CD4-positive, CD25-positive, alpha-beta regulatory T cell (primary cell): ENCODE results near the gene FAM72B. TPM values are rescaled to one million over a fixed set of nuclear protein-coding genes. Genes with fewer than 3 reads are reported as not detected.
"Not testable (repeated sequence)": the region's sequence is repeated elsewhere in the genome, so short reads cannot be mapped to it uniquely, and the experiment has no call there.

Source experiments
- ATAC-seq, 2 donors: fragments of 150-1000 bp; cut with Tn5 transposase; one replicate each; pipeline ENCODE4 v1.10.0; 2021; ENCODE audit warnings: low read depth in 2 of 2, moderate number of reproducible peaks in 2 of 2, moderate library complexity in 1 of 2
- DNase-seq, 3 donors: peaks; one replicate each; pipeline versions ENCODE4 v3.0.0 to v3.0.0-alpha.2; 2012 to 2022; ENCODE audit warnings: mixed read lengths in 1 of 3
- H3K27ac ChIP-seq: one replicate; pipeline ENCODE4 v1.7.0; 2013; ENCODE audit warnings: mild to moderate bottlenecking, low read length; ENCODE audit not compliant: insufficient read depth, poor library complexity, severe bottlenecking
- H3K27me3 ChIP-seq: one replicate; pipeline ENCODE4 v1.7.0; 2013; ENCODE audit warnings: low read length; ENCODE audit not compliant: control insufficient read depth, insufficient read depth
- H3K36me3 ChIP-seq: one replicate; pipeline ENCODE4 v1.7.0; 2013; ENCODE audit warnings: mild to moderate bottlenecking, low read length, moderate library complexity; ENCODE audit not compliant: control insufficient read depth, insufficient read depth
- H3K4me1 ChIP-seq: 2 replicates; pipeline ENCODE4 v1.7.0; 2013; ENCODE audit warnings: mild to moderate bottlenecking, low read length; ENCODE audit not compliant: insufficient read depth, control insufficient read depth, poor library complexity, severe bottlenecking
- H3K4me3 ChIP-seq: one replicate; pipeline ENCODE4 v1.7.0; 2013; ENCODE audit warnings: low read depth, mild to moderate bottlenecking, low read length, moderate library complexity
- H3K9me3 ChIP-seq, 2 experiments: 1 replicate in 1 of 2; 2 replicates in 1 of 2; pipeline ENCODE4 v1.7.0; 2013; ENCODE audit warnings: low read length in 2 of 2, mild to moderate bottlenecking in 1 of 2, moderate library complexity in 1 of 2; ENCODE audit not compliant: control insufficient read depth in 2 of 2
- H3K27ac Mint-ChIP-seq, 3 donors: one replicate each; pipeline ENCODE4 v1.8.0; 2020 to 2022; ENCODE audit warnings: mild to moderate bottlenecking in 3 of 3, mixed read lengths in 3 of 3, moderate library complexity in 2 of 3
- H3K27me3 Mint-ChIP-seq: one replicate; pipeline ENCODE4 v1.8.0; 2022; ENCODE audit warnings: mild to moderate bottlenecking, mixed read lengths
- H3K36me3 Mint-ChIP-seq: one replicate; pipeline ENCODE4 v1.8.0; 2020; ENCODE audit warnings: mixed read lengths
- H3K4me1 Mint-ChIP-seq, 4 donors: one replicate each; pipeline ENCODE4 v1.8.0; 2020 to 2022; ENCODE audit warnings: mixed read lengths in 4 of 4, mild to moderate bottlenecking in 1 of 4
- H3K4me3 Mint-ChIP-seq, 4 donors: one replicate each; pipeline ENCODE4 v1.8.0; 2020 to 2022; ENCODE audit warnings: mild to moderate bottlenecking in 4 of 4, mixed read lengths in 4 of 4, moderate library complexity in 3 of 4
- H3K9me3 Mint-ChIP-seq, 7 donors: one replicate each; pipeline ENCODE4 v1.8.0; 2020 to 2022; ENCODE audit warnings: mixed read lengths in 7 of 7, mild to moderate bottlenecking in 3 of 7, moderate library complexity in 2 of 7
- polyA plus RNA-seq, 4 donors: library from polyadenylated mRNA; unstranded; fragments of 300-500 nt; fragmentation: Illumina TruSeq; gene quantifications; one replicate each; pipeline ENCODE4 v1.2.3, GENCODE V29; 2021
- total RNA-seq: library from RNA; stranded (reverse); gene quantifications from one replicate; pipeline ENCODE4 v1.2.3, GENCODE V29; 2022

FAM72B gene
- total and polyA plus RNA-seq, 5 donors from 2014 or later: 0.53 to 1.9 (median 1.1) TPM

DNA sequence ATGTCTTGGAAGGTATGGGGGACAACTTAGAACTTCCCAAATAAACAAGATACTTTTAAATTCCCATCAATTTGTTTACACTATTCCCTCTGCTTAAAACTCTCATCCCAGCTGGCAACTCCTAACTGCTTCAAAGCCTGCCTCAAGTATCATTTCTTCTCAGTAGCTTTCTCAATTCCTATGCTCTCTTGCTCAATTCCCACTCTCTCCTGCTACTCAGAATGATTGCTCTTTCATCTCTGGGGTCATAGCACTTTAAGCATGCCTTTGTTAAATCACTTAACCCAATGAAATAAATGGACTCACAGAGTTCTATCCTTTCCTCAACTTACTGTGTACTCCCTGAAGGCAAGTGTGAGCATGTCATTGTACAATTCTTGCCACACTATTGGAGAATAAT, 18.8 kb downstream of the FAM72B start:
- not testable (repeated sequence) for DNase-seq, H3K27me3 ChIP-seq, H3K9me3 Mint-ChIP-seq, H3K4me1 ChIP-seq, H3K36me3 ChIP-seq, H3K9me3 ChIP-seq, H3K4me3 Mint-ChIP-seq, H3K27ac Mint-ChIP-seq, ATAC-seq, H3K27me3 Mint-ChIP-seq, H3K4me3 ChIP-seq, H3K36me3 Mint-ChIP-seq, H3K27ac ChIP-seq, H3K4me1 Mint-ChIP-seq

DNA sequence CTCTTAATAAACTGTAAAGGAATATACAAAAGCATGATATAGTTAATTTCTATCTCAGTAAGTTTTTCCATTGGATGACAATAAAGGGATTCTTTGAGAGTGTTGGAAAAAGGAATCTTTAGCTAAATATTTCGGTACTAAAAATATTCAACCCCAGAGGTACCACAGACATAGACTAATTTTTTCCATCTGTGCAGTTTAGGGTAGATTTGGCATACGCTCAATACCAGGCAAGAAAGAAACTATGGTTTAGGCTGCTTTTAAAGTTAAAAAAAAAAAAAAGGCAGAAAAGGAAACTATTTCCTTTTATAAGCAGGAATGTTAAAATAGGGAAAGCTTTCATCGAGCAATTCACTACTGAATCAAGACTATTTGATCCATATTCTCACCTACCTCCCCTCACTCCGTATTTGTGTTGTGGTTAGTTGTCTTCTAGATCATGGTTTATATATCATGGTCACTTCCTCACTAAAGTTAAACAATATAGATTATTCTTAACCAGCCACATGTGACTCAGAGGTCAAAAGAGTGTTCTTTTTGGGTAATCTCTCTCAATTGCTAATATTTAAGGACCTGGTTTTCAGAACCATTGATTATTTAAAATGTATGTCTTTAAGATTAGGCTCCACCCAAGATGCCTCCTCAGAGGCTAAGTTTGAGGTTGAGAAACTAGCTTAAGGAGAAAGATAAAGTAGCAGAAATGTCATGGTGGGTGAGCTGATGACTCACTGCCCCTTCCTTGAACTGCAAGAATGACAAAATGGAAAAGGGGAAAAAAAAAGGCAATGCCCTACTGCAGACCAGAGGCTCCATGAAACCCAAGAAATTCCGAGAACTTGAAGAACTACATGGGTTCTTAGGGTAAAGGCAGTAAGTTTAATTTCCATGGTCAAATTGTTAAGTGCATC, 20.0 kb downstream of the FAM72B start:
- H3K27ac ChIP-seq, H3K9me3 ChIP-seq, DNase-seq, ATAC-seq, H3K4me1 Mint-ChIP-seq, H3K27me3 ChIP-seq, H3K4me1 ChIP-seq, H3K9me3 Mint-ChIP-seq, H3K27ac Mint-ChIP-seq, H3K36me3 Mint-ChIP-seq, H3K27me3 Mint-ChIP-seq, H3K4me3 ChIP-seq, H3K36me3 ChIP-seq, H3K4me3 Mint-ChIP-seq: not testable (repeated sequence)

DNA sequence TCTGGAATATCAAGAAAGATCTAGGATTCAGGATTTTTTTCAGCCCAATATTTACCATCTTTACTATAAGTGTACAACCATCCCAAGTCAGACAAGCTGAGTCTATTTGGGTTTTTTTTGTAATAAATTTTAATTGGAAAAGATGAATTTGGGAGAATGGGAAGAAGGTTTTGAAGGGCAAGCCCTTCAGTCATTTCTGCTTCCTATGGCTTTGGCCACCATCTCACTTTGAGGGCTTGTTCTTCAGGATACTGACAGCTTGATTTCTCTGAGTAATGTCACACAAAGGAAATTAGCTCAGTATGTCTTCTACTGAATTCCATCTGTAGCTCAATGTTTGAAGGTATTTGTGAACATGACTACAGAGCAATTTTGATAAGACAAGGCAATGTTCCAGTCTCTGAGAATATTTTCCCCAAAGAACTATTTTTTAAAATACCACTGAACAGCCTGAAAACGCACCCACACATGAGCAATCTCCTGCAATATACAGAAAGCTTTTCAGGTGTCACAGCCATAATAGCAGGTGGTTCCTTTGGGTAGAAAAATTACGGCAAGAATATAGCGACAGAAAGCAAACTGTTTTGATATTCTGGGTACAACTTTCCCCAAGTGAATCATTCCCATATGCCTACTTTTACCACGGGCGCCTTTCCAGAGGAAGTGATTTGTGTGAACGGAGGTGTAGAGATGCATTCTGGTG, 22.8 kb downstream of the FAM72B start:
- H3K36me3 Mint-ChIP-seq, H3K4me3 ChIP-seq, H3K27ac Mint-ChIP-seq, H3K9me3 Mint-ChIP-seq, DNase-seq, H3K4me1 Mint-ChIP-seq, H3K27me3 ChIP-seq, H3K4me1 ChIP-seq, ATAC-seq, H3K36me3 ChIP-seq, H3K9me3 ChIP-seq, H3K27ac ChIP-seq, H3K27me3 Mint-ChIP-seq, H3K4me3 Mint-ChIP-seq: not testable (repeated sequence)

GRCh38 chr1:121160118-121160517, 24.0 kb downstream of the FAM72B start:
- H3K9me3 ChIP-seq, H3K27me3 Mint-ChIP-seq, H3K4me3 Mint-ChIP-seq, H3K27me3 ChIP-seq, H3K4me1 ChIP-seq, H3K36me3 Mint-ChIP-seq, DNase-seq, H3K36me3 ChIP-seq, H3K4me1 Mint-ChIP-seq, H3K27ac Mint-ChIP-seq, ATAC-seq, H3K4me3 ChIP-seq, H3K9me3 Mint-ChIP-seq, H3K27ac ChIP-seq: not testable (repeated sequence)

GRCh38 chr1:121157609-121158008, 26.5 kb downstream of the FAM72B start:
- H3K36me3 ChIP-seq, DNase-seq, ATAC-seq, H3K9me3 Mint-ChIP-seq, H3K4me1 Mint-ChIP-seq, H3K27ac ChIP-seq, H3K27me3 ChIP-seq, H3K4me1 ChIP-seq, H3K4me3 Mint-ChIP-seq, H3K36me3 Mint-ChIP-seq, H3K9me3 ChIP-seq, H3K27ac Mint-ChIP-seq, H3K4me3 ChIP-seq, H3K27me3 Mint-ChIP-seq: not testable (repeated sequence)

- not testable (repeated sequence) for H3K36me3 ChIP-seq, H3K27ac Mint-ChIP-seq, H3K9me3 Mint-ChIP-seq, H3K27me3 Mint-ChIP-seq, ATAC-seq, H3K4me3 Mint-ChIP-seq, H3K4me1 Mint-ChIP-seq, DNase-seq, H3K27me3 ChIP-seq, H3K36me3 Mint-ChIP-seq, H3K4me3 ChIP-seq, H3K27ac ChIP-seq, H3K9me3 ChIP-seq, H3K4me1 ChIP-seq
These were observed 27.1 kb downstream of the FAM72B start for GRCh38 chr1:121156958-121157603.

DNA sequence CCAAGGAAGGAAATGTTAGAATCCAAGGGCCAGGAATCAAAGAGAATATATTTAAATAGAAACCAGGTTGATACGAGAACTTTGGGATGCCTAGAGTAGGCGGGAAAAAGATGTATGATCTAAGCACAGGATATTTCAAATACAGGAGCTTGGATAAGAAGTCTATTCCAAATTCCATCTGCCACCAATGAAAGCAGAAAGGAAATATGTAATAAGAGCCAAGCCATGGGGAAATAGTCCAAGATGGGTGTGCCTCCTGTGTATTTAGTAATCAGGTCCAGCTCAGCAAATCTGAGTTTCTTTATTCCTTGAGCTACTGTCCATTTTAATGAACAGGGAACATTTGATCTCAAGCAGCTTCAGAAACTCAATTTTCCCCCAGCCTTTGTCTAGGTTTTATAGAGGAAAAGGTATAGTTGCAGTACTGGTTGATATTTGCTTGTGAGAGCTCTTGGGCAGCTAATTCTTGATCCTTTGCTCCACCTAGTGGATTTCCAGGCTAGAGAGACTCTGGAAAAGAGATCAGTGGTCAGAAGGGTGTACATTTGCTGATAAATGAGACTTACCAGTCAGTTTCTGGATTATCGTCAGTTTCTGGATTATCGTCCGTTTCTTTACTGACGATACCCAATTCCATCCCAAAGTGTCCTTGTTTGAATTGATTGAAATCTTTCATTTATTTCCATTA, 28.3 kb downstream of the FAM72B start:
- H3K9me3 ChIP-seq, H3K27ac Mint-ChIP-seq, H3K36me3 ChIP-seq, H3K9me3 Mint-ChIP-seq, H3K36me3 Mint-ChIP-seq, H3K4me1 ChIP-seq, H3K4me1 Mint-ChIP-seq, H3K27me3 Mint-ChIP-seq, H3K27me3 ChIP-seq, H3K27ac ChIP-seq, H3K4me3 ChIP-seq, DNase-seq, H3K4me3 Mint-ChIP-seq, ATAC-seq: not testable (repeated sequence)
